Subcutaneous adipose tissue (tissue), 4 donors: ENCODE measurements around the gene GLIPR1L2. TPM values are rescaled to one million over a fixed set of nuclear protein-coding genes. Genes with fewer than 3 reads are reported as not detected.

Experiments
- CTCF ChIP-seq: fragments of 450-650 bp; IDR thresholded peaks from one replicate; pipeline ENCODE4 v1.5.1; 2016; ENCODE audit warnings: low read depth, mild to moderate bottlenecking, control low read depth, antibody characterized with exemption, moderate library complexity
- total RNA-seq, 4 donors: library from RNA; depleted of rRNA; stranded (reverse); fragments of >200 nt; gene quantifications; one replicate each; pipeline ENCODE4 v1.1.0, GENCODE V29; 2016

Gene GLIPR1L2
- total RNA-seq, result 1 to 10 TPM in 3 of 4 donors, under 1 TPM in 1; 0.66 to 2.5 (median 1.6) TPM

GRCh38 chr12:75390899-75391538 lies at the start of gene GLIPR1L2:
TSS of gene GLIPR1L2 (plus strand) at chr12:75391089. CDS start at chr12:75391117, 28 bp downstream.
- no peak for TF ChIP-seq CTCF

DNA sequence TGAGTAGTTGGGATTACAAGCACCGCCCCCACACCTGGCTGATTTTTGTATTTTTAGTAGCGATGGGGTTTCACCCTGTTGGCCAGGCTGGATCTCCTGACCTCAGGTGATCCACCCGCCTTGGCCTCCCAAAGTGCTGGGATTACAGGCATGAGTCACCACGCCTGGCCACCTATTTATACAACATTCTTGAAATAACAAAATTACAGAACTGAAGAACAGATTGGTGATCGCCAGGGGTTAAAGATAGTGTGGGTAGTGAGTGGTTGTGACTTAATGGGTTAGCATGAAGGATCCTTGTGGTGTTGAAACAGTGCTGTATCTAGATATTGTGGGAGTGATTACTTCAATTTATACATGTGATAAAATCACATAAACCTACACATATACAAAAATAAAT lies 49.0 kb upstream of the GLIPR1L2 start:
- TF ChIP-seq CTCF, result no peak

- TF ChIP-seq CTCF, result no peak
These were observed 45.4 kb upstream of the GLIPR1L2 start for GRCh38 chr12:75345531-75345930.

DNA sequence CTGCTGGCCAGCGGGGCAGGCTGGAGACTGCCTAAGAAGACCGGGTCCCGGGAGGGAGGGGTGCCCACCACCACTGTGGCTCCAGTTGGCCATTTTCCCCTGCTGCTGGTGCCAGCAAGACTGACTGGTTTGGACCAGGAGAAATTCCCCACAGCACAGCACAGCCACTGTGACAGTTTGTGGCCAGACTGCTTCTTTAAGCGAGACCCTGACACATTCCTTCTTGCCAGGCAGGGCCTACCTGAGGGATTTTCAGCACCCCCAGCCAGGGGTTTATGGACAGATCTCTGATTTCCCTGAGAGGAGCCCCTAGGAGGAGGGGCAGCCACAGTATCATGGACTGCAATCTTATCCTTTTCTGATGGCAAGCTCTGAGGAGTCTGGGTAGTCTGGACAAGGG lies 40.9 kb upstream of the GLIPR1L2 start:
- no peak for TF ChIP-seq CTCF

GRCh38 chr12:75350413-75350812 lies 40.5 kb upstream of the GLIPR1L2 start:
- no peak for TF ChIP-seq CTCF

DNA sequence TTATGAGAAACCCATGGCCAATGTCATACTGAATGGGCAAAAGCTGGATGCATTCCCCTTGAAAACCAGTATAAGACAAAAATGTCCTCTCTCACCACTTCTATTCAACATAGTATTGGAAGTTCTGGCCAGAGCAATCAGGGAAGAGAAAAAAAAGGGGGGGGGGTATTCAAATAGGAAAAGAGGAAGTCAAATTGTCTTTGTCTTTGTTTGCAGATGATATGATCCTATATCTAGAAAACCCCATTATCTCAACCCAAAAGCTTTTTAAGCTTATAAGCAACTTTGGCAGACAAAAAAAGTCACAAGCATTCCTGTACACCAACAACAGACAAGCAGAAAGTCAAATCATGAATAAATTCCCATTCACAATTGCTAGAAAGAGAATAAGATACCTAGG lies 36.9 kb upstream of the GLIPR1L2 start:
- TF ChIP-seq CTCF, result no peak

GRCh38 chr12:75360920-75361319 lies 30.0 kb upstream of the GLIPR1L2 start:
- TF ChIP-seq CTCF, result no peak
